Measurements from ENCODE around the gene LEF1.

Gene LEF1

GRCh38 chr4:108168671-108169523, at the start of gene LEF1:
TSS of gene LEF1 (minus strand) at chr4:108168932. CDS start at chr4:108167767, 1,165 bp downstream.
- DNase-seq (ENCODE audit: low read depth, low spot score): no peak

GRCh38 chr4:108216510-108216909, 47.8 kb upstream of the LEF1 start:
- DNase-seq (ENCODE audit: low read depth, low spot score): no peak

GRCh38 chr4:108215055-108215454, 46.3 kb upstream of the LEF1 start:
- no peak for DNase-seq (ENCODE audit: low read depth, low spot score)

- DNase-seq (ENCODE audit: low read depth, low spot score): no peak
Measured at GRCh38 chr4:108213723-108214122, 45.0 kb upstream of the LEF1 start.

GRCh38 chr4:108213308-108213707, 44.6 kb upstream of the LEF1 start:
- DNase-seq (ENCODE audit: low read depth, low spot score): no peak

- no peak for DNase-seq (ENCODE audit: low read depth, low spot score)
Measured at GRCh38 chr4:108210989-108211835, 42.5 kb upstream of the LEF1 start.

- DNase-seq (ENCODE audit: low read depth, low spot score): no peak
Measured at GRCh38 chr4:108209489-108209888, 40.8 kb upstream of the LEF1 start.

GRCh38 chr4:108205859-108206258, 37.1 kb upstream of the LEF1 start:
- no peak for DNase-seq (ENCODE audit: low read depth, low spot score)

GRCh38 chr4:108204518-108204917, 35.8 kb upstream of the LEF1 start:
- no peak for DNase-seq (ENCODE audit: low read depth, low spot score)

GRCh38 chr4:108203377-108203776, 34.6 kb upstream of the LEF1 start:
- DNase-seq (ENCODE audit: low read depth, low spot score): no peak

- no peak for DNase-seq (ENCODE audit: low read depth, low spot score)
Measured at GRCh38 chr4:108201774-108202173, 33.0 kb upstream of the LEF1 start.

GRCh38 chr4:108199881-108200280, 31.1 kb upstream of the LEF1 start:
- no peak for DNase-seq (ENCODE audit: low read depth, low spot score)

GRCh38 chr4:108193886-108194672, 25.3 kb upstream of the LEF1 start:
- DNase-seq (ENCODE audit: low read depth, low spot score): no peak

GRCh38 chr4:108192935-108193334, 24.2 kb upstream of the LEF1 start:
- DNase-seq (ENCODE audit: low read depth, low spot score): no peak

GRCh38 chr4:108192056-108192455, 23.3 kb upstream of the LEF1 start:
- no peak for DNase-seq (ENCODE audit: low read depth, low spot score)

GRCh38 chr4:108191269-108191914, 22.7 kb upstream of the LEF1 start:
- DNase-seq (ENCODE audit: low read depth, low spot score): no peak

- DNase-seq (ENCODE audit: low read depth, low spot score): no peak
Measured at GRCh38 chr4:108188770-108189169, 20.0 kb upstream of the LEF1 start.

- no peak for DNase-seq (ENCODE audit: low read depth, low spot score)
Measured at GRCh38 chr4:108185252-108185651, 16.5 kb upstream of the LEF1 start.

- DNase-seq (ENCODE audit: low read depth, low spot score): no peak
Measured at GRCh38 chr4:108184453-108185049, 15.8 kb upstream of the LEF1 start.

- DNase-seq (ENCODE audit: low read depth, low spot score): no peak
Measured at GRCh38 chr4:108181704-108182103, 13.0 kb upstream of the LEF1 start.

- no peak for DNase-seq (ENCODE audit: low read depth, low spot score)
Measured at GRCh38 chr4:108180513-108180912, 11.8 kb upstream of the LEF1 start.

Measured in activated naive CD8-positive, alpha-beta T cell treated with anti-CD3 and anti-CD28 coated beads, Interleukin-2, amount 50 U/mL, for 16 hours (primary cell).